Hematopoietic multipotent progenitor cell treated with erythropoietin and hydrocortisone succinate and interleukin-3 and kit ligand, for 15 days (in vitro differentiated cells): ENCODE results near the gene DDX21.
A peak's percentile ranks its signal among the peaks of the same experiment; 100 is the strongest.
"Not testable (repeated sequence)": the region's sequence is repeated elsewhere in the genome, so short reads cannot be mapped to it uniquely, and the experiment has no call there.

Source experiments
- DNase-seq: peaks from one replicate; pipeline ENCODE4 v3.0.0-alpha.2; 2015; ENCODE audit warnings: low spot score

The DDX21 gene

GRCh38 chr10:68988530-68989316 is 32.8 kb downstream of the DDX21 start, which contains the start of gene KIFBP:
Gene KIFBP, plus strand, starts transcription at chr10:68988803. Its CDS starts 30 bp downstream, at chr10:68988833.
- peak; percentile 82 for DNase-seq

GRCh38 chr10:68989317-68989990 is 33.5 kb downstream of the DDX21 start:
- DNase-seq = no peak

- DNase-seq = no peak
Observed at GRCh38 chr10:68992636-68993440, 36.9 kb downstream of the DDX21 start.

GRCh38 chr10:68997211-68997610 is 41.2 kb downstream of the DDX21 start:
- DNase-seq = no peak

- DNase-seq = peak; percentile 48
Observed at GRCh38 chr10:69004821-69005220, 48.9 kb downstream of the DDX21 start.

GRCh38 chr10:69005704-69006485 is 49.9 kb downstream of the DDX21 start:
- DNase-seq = no peak

GRCh38 chr10:69007260-69007659 is 51.3 kb downstream of the DDX21 start:
- no peak for DNase-seq

GRCh38 chr10:69009360-69009759 is 53.4 kb downstream of the DDX21 start:
- no peak for DNase-seq

- DNase-seq = no peak
Observed at GRCh38 chr10:69010151-69010640, 54.2 kb downstream of the DDX21 start.

GRCh38 chr10:69012778-69013177 is 56.8 kb downstream of the DDX21 start:
- not testable (repeated sequence) for DNase-seq

- no peak for DNase-seq
Observed at GRCh38 chr10:69014171-69014570, 58.2 kb downstream of the DDX21 start.

- DNase-seq = no peak
Observed at GRCh38 chr10:69018613-69019012, 62.6 kb downstream of the DDX21 start.

- DNase-seq = no peak
Observed at GRCh38 chr10:69022611-69023010, 66.6 kb downstream of the DDX21 start.

GRCh38 chr10:69025370-69025896 is 69.5 kb downstream of the DDX21 start:
- DNase-seq = no peak

GRCh38 chr10:69033256-69033655 is 77.3 kb downstream of the DDX21 start:
- no peak for DNase-seq
